CD4-positive, alpha-beta T cell treated with Interleukin-12 subunit alpha and Interleukin-12 subunit beta, for 1 hour (primary cell): ENCODE data around the gene PAX5.

Source experiments
- DNase-seq: peaks from one replicate; pipeline ENCODE4 v3.0.0-alpha.2; 2020

PAX5 gene

DNA sequence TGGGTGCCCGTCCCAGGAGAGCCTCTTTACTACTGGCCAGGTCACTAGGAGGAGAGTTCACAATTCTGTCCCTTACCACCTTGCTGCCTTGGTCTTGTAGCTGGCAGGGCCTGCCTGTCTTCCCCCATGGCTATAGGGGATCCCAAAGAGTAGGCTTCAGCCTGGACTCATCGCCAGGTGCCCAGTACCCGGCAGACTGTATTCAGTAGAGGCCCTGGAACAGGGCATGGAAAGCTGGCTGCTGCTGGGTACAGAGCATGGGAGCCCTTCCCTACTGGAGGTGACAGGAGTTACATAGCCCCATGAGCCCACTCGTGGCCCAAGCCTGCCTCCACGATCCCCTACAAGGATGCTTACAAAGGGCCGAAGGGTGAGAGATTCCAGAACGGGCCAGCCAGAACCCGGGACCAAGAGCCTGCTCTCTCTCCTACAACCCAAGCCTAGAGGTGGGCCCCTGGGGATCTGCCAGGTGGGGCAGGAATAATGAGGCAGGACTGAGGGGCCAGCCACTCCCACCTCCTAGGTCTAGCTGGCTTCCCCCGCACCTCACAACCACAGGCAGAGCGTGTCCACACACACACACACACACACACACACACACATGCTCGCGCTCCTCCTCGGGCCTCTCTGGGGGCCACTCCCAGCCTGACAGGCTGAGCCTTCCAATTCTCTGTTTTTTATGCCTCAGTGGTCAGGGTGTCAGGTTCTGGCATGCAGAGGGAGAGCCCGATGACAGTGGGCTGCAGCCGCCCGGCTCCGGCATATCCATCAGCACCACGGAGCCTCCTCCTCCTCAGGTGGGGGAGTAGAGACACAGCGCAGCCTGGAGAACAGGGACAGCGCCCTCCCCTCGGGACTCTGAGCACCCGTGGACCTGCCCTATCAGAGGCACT lies 186.0 kb downstream of the PAX5 start:
- no peak for DNase-seq

GRCh38 chr9:36846621-36847020 lies 187.4 kb downstream of the PAX5 start:
- DNase-seq, result no peak

GRCh38 chr9:36845844-36846243 lies 188.2 kb downstream of the PAX5 start:
- DNase-seq, result no peak

GRCh38 chr9:36844961-36845360 lies 189.1 kb downstream of the PAX5 start:
- DNase-seq, result no peak

- DNase-seq, result no peak
Measured at GRCh38 chr9:36843964-36844363, 190.1 kb downstream of the PAX5 start.

DNA sequence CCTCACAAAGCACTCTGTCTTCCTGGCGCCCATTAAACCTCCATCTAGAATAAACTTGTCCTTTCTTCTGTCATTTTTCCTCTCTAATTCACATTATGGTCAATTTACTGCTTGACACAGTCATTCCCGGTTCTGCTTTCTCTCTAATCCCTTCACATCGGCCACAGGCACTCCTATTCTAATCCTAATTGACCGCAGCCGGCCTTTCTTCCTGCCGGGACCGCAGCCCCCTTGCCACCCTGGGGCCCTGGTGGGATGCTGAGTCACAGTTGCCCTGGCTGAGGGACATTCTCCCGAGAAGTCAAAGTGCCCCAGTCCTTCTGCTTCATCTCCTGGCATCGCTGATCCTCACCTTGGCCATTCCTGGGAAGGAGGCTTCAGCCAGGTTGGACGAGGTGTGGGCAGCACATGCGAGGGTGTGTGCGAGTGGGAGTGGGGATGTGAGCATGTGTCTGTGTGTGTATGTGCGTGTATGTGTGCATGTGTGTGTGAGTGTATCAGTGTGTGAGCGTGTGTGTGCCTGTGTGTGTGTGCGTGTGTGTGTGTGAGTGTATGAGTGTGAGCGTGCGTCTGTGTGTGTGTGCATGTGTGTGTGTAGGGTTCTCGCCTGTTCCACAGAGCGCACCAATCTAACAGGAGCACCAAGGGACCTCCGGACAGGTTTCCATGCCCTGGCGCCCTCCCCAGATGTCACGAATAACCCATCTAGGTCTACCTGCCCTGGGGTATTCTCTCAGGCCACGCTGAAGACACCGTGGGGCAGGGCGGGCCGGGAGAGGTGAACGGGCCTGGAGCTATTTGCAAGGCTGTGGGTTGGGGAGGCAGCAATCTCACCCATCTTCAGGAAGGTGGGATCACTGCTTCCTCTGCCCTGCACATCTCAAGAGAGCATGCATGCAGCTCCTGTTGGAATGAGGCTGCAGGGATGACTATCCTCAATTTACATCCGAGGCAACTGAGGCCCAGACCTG lies 191.2 kb downstream of the PAX5 start:
- DNase-seq, result no peak

- no peak for DNase-seq
Measured at GRCh38 chr9:36840898-36841536, 193.1 kb downstream of the PAX5 start.

DNA sequence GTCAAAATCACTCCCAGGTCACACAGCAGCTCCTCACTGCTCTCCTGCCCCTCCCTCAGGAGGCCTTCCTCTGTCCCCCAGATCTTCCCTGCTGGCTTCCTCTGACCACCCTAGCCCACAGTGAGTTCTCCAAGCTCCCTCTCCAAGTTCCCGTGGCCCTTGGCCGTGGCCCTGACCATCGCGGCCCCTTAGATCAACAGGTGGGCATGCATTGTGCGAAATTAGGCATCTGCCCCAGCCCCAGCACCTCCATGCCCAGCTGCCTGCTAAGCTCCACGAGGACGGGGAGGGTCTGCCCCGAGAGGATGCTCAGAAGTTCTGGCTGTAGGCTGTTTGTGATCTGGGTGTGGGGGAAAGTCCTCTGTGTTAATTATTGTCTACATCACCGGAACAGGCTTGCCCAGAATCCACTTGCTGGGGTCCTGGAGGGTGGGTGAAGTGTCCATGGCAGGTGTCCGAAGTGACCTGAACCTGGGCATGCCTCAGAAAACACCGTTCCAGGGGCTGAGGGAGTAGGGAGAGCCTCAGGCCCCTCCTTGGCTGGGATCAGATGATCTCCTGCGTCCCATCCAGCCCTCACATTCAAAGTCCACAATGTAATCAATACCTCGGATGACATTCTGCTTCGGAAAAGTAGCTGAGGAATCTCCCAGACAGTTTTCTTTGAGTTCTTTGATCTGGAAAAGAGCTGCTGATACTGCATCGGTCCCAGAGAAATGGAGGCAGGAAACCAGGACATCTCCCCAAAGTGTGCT lies 194.8 kb downstream of the PAX5 start:
- DNase-seq, result no peak

- no peak for DNase-seq
Measured at GRCh38 chr9:36837431-36838405, 196.3 kb downstream of the PAX5 start.

GRCh38 chr9:36836486-36836885 lies 197.6 kb downstream of the PAX5 start:
- no peak for DNase-seq

DNA sequence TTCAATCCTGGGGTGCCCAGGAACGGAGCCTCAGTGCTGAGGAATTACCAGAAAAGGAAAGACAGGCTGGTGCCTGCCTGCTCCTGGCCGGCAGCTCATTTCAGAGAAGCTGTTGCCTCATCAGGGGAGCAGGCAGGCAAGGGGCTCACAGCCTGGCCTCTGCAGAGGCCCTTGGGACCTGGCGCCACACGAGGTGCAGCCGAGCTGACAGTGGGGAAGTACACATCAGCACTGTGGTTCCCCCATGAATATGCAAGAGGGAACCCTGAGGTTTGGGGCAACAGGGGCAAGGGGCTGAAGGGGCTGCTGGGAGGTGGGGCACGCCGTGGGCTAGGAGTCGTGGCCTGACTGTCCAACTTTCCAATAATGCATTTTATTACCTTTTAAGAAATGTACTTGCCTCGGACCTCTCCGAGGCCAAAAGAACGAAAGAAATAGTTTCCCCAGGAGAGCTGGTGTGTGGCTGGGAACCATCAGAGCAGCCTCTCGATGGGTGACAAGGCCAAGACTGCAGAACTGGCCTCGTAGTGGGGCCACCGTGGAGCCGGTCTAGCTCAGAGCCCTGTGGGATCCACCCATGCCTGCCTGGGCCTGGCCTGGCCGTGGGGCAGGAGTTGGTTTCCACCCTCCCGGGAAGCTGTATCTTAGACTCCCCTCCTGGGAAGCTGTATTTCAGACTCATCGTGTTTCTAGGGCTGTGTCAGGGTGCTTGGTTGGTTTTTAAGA lies 198.6 kb downstream of the PAX5 start:
- no peak for DNase-seq

DNA sequence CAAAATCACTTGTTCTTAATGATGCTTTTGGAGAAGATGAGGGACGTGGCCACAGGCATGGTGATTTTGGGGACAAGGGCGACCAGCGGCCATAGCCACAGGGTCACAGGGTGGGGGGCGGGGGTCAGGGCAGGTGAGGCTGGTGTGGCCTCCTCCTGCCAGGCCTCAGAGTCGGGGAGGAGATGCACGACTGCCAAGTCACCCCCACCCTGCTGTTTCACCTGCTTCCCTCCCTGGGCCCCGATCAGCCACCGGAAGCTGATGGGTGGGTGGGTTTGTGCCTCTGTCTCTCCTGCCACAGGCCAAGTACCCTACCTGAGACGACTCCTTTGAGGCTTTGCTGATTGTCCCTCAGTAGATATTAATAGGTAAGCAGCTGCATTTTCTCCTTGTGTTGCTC lies 199.3 kb downstream of the PAX5 start:
- no peak for DNase-seq

DNA sequence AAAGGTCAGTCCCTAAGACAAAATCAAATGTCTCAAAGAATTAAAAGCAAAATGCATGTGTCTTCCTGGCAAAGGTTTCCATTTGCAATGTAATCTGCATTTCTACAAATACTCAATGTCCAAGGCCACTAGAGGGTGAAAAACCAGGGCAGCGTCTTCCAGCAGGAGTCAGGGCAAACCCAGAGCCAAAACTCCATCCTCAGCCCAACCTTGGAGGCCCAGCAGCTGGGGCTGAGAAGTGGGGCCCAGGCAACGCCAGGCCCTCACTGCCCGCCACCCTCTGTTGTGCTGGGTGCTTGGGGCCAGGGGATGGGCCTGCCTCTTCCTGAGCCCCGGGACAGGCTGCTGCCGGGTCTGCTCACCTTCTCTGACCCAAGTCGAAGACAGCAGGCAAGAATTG lies 200.1 kb downstream of the PAX5 start:
- no peak for DNase-seq

- DNase-seq, result no peak
Measured at GRCh38 chr9:36832164-36832795, 201.8 kb downstream of the PAX5 start.

DNA sequence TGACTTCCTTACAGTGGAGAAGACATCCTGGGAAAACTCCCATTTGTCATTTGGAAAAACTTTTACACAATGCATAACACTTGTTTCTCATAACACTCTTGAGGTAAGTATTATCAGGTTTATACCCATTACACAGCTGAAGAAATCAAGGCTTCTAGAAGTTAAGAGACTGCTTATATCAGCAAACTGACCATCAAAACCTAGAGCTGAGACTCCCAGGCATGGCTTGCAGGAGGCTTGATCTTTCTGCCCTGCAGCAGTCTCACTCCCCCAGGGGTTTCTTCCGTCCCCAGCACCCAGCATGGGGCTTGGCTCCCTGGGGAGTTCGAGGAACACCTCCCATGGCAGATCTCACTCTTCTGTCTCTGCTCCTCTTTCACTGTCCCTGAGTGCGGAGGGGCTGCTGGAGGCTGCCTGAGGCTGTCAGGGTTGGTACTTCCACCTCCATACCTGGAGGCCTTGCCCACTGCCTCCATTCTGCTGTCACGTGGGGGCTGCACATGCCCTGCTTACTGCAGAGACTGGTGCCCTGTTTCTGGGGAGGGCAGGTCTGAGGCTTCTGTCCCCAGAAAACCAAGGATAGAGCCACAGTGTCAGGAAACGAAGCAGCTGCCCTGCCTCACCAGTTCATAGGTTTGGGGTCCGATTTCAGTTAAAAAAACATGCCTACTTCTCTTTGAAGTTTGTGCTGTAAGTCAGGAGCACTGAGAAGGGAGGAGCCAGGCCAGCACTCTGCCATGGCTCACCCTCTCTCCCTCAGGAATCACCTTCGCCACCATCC lies 202.5 kb downstream of the PAX5 start:
- DNase-seq, result no peak

DNA sequence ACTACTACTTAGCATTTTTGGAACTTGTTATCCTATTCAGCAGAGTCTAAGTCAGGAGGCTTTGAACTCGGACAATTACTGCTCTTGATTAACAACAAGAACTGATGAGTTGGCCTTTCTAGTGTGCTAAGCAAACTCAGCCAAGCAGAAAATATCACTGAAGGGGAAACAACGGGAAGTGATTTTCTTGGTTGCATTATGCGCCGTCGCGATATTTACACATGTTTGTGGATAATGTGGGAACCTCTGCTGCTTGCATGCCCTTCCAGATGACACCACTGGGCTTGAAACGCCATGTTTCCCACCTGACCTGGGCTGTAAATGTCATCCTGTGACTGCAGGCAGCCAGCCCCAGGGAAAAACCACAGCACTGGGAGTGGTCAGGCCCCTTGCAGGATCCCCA lies 205.5 kb downstream of the PAX5 start:
- DNase-seq, result no peak

DNA sequence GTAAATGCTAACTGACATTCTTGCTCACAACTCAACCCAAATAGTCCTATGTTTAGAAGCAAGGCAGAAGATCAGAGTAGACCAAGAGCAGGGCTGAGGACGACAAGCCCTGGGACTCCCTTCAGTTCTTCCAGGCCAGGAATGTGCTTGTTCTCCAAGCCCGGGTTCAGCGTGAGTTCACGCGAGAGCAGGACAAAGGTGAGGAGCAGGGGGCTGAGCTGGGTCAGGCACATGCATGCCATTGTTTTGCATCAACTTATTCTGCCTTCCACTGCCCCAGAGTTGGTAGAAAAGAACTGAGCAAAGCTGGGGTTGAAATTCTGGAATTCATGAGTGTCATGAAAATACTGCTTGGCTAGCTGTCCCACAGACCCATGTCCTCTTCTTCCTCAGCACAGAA lies 206.5 kb downstream of the PAX5 start:
- no peak for DNase-seq

DNA sequence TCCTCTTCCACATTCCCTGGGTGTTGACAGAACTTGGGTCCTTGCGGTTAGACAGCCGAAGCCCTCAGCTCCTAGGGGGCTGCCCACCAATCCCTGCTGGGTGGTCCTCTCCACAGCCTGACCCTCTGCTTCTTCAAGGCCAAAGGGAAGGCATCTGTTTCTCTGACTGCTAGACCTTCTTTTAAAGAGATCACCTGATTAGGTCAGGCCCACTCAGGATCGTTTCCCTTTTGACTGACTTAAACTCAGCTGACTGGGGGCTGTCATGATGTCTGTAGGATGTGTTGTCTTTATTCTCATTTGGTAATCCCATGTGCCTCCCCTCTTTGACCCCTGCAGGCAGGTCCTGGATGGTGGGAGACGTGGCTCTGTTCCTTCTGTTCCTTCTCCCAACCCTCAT lies 207.5 kb downstream of the PAX5 start:
- DNase-seq, result no peak

GRCh38 chr9:36825179-36825578 lies 208.9 kb downstream of the PAX5 start:
- no peak for DNase-seq
